Mesenchymal stem cell (in vitro differentiated cells and primary cell): Measurements from ENCODE around the gene OR9A2.
"Not testable (repeated sequence)": the region's sequence is repeated elsewhere in the genome, so short reads cannot be mapped to it uniquely, and the experiment has no call there.

ENCODE experiments used
- DNase-seq: peaks from one replicate; pipeline ENCODE4 v3.0.0-alpha.2; 2013
- H2AFZ ChIP-seq: one replicate; pipeline ENCODE4 v1.6.1; 2013; ENCODE audit warnings: low read depth, mild to moderate bottlenecking, control low read depth, inconsistent platforms, low read length, moderate library complexity
- H2AK5ac ChIP-seq: 2 replicates; pipeline ENCODE4 v1.6.1; 2013; ENCODE audit warnings: low read length, moderate library complexity, mild to moderate bottlenecking, inconsistent platforms; ENCODE audit not compliant: severe bottlenecking
- H2BK120ac ChIP-seq: one replicate; pipeline ENCODE4 v1.6.1; 2013; ENCODE audit warnings: low read depth, mild to moderate bottlenecking, inconsistent platforms, low read length, moderate library complexity
- H2BK12ac ChIP-seq, 2 experiments: one replicate each; pipeline ENCODE4 v1.6.1; 2013; ENCODE audit warnings: inconsistent platforms in 2 of 2, low read length in 2 of 2, mild to moderate bottlenecking in 2 of 2, moderate library complexity in 2 of 2, control low read depth in 1 of 2
- H2BK15ac ChIP-seq: one replicate; pipeline ENCODE4 v1.6.1; 2013; ENCODE audit warnings: mild to moderate bottlenecking, low read depth, inconsistent platforms; ENCODE audit not compliant: poor library complexity, severe bottlenecking
- H2BK5ac ChIP-seq: 2 replicates; pipeline ENCODE4 v1.6.1; 2013; ENCODE audit warnings: low read depth, mild to moderate bottlenecking, low read length, control low read depth, inconsistent platforms; ENCODE audit not compliant: poor library complexity, severe bottlenecking
- H3K14ac ChIP-seq, 2 experiments: one replicate each; pipeline ENCODE4 v1.6.1; 2013; ENCODE audit warnings: inconsistent platforms in 2 of 2, low read length in 2 of 2, control low read depth in 1 of 2, mild to moderate bottlenecking in 1 of 2, moderate library complexity in 1 of 2
- H3K18ac ChIP-seq, 2 experiments: one replicate each; pipeline ENCODE4 v1.6.1; 2013; ENCODE audit warnings: inconsistent platforms in 2 of 2, low read length in 2 of 2, control low read depth in 1 of 2, low read depth in 1 of 2, mild to moderate bottlenecking in 1 of 2
- H3K23ac ChIP-seq, 2 experiments: one replicate each; pipeline ENCODE4 v1.6.1; 2013; ENCODE audit warnings: inconsistent platforms in 2 of 2, low read length in 2 of 2, mild to moderate bottlenecking in 2 of 2, moderate library complexity in 2 of 2, control low read depth in 1 of 2
- H3K27ac ChIP-seq: 2 replicates; pipeline ENCODE4 v1.5.1; 2013; ENCODE audit warnings: mild to moderate bottlenecking, moderate library complexity, low read length, control low read depth, inconsistent platforms; ENCODE audit not compliant: poor library complexity, severe bottlenecking
- H3K27me3 ChIP-seq, 2 experiments: 2 replicates each; pipeline versions ENCODE4 v1.6.1 to v1.7.0; 2013; ENCODE audit warnings: low read length in 2 of 2, mild to moderate bottlenecking in 2 of 2, moderate library complexity in 2 of 2, control low read depth in 1 of 2, inconsistent platforms in 1 of 2; ENCODE audit not compliant: control insufficient read depth in 1 of 2, insufficient read depth in 1 of 2
- H3K36me3 ChIP-seq, 2 experiments: 2 replicates each; pipeline versions ENCODE4 v1.6.1 to v1.7.0; 2013; ENCODE audit warnings: low read length in 2 of 2, control low read depth in 1 of 2, inconsistent platforms in 1 of 2, low read depth in 1 of 2, mild to moderate bottlenecking in 1 of 2; ENCODE audit not compliant: insufficient read depth in 2 of 2, control insufficient read depth in 1 of 2
- H3K4ac ChIP-seq, 2 experiments: one replicate each; pipeline ENCODE4 v1.6.1; 2013; ENCODE audit warnings: inconsistent platforms in 2 of 2, low read length in 2 of 2, mild to moderate bottlenecking in 2 of 2, moderate library complexity in 2 of 2, control low read depth in 1 of 2, low read depth in 1 of 2
- H3K4me1 ChIP-seq: 2 replicates; pipeline ENCODE4 v1.6.1; 2013; ENCODE audit warnings: low read depth, low read length, control low read depth; ENCODE audit not compliant: control insufficient read depth, insufficient read depth
- H3K4me2 ChIP-seq: 2 replicates; pipeline ENCODE4 v1.6.1; 2013; ENCODE audit warnings: low read length, mild to moderate bottlenecking, inconsistent platforms; ENCODE audit not compliant: poor library complexity, severe bottlenecking
- H3K4me3 ChIP-seq, 2 experiments: 2 replicates each; pipeline versions ENCODE4 v1.5.1 to v1.7.0; 2013; ENCODE audit warnings: low read length in 2 of 2, mild to moderate bottlenecking in 2 of 2, control low read depth in 1 of 2, low read depth in 1 of 2; ENCODE audit not compliant: insufficient read depth in 1 of 2
- H3K79me1 ChIP-seq: replicated peaks from 2 replicates; pipeline ENCODE4 v1.6.1; 2013; ENCODE audit warnings: mild to moderate bottlenecking, control low read depth, low read length, inconsistent platforms; ENCODE audit not compliant: poor library complexity, severe bottlenecking
- H3K9ac ChIP-seq: 2 replicates; pipeline ENCODE4 v1.7.0; 2013; ENCODE audit warnings: mild to moderate bottlenecking, low read length, moderate library complexity
- H3K9me3 ChIP-seq: 2 replicates; pipeline ENCODE4 v1.7.0; 2013; ENCODE audit warnings: mild to moderate bottlenecking, low read length; ENCODE audit not compliant: control insufficient read depth
- H4K8ac ChIP-seq: one replicate; pipeline ENCODE4 v1.6.1; 2013; ENCODE audit warnings: inconsistent platforms, mild to moderate bottlenecking, low read length, moderate library complexity
- H4K91ac ChIP-seq: one replicate; pipeline ENCODE4 v1.6.1; 2013; ENCODE audit warnings: mild to moderate bottlenecking, low read length, inconsistent platforms
- WGBS: methylation state at CpG from one replicate; pipeline ENCODE4 v1.1.7; 2013; ENCODE audit warnings: mixed read lengths; 5-methylcytosine and 5-hydroxymethylcytosine counted together

Gene OR9A2

GRCh38 chr7:142992427-142992826, 34.5 kb downstream of the OR9A2 start:
- 46% methylated on average over 2 of the region's 3 CpGs for WGBS
- Histone ChIP-seq H3K4me3 (peak overlapping the region in 1 of 2 experiments; percentile 50), H3K9me3 (no peaks in the 10 kb centered on the region), H3K79me1 (no peaks in the 10 kb centered on the region), H2BK5ac (no peak overlapping the region), H2BK120ac (no peak overlapping the region), H2BK15ac (no peak overlapping the region), H3K4me1 (no peaks in the 10 kb centered on the region), H4K91ac (no peak overlapping the region), H3K4me2 (no peak overlapping the region), H3K27me3 (no peaks in the 10 kb centered on the region), H3K9ac (peak overlapping the region; percentile 34), H2BK12ac (no peak overlapping the region), H2AFZ (no peak overlapping the region), H2AK5ac (no peak overlapping the region), H3K18ac (no peak overlapping the region), H4K8ac (no peak overlapping the region), H3K23ac (no peak overlapping the region), H3K4ac (no peak overlapping the region), H3K27ac (no peak overlapping the region), H3K14ac (no peak overlapping the region), H3K36me3 (no peaks in the 10 kb centered on the region)
- DNase-seq: no peak

- H3K9ac ChIP-seq: no peak overlapping the region
- H3K4me2 ChIP-seq: no peak overlapping the region
- H3K18ac ChIP-seq: no peak overlapping the region
- H3K4ac ChIP-seq: no peak overlapping the region
- H3K79me1 ChIP-seq: no peaks in the 10 kb centered on the region
- no peak overlapping the region for H4K8ac ChIP-seq
- no peak overlapping the region for H3K27ac ChIP-seq
- H3K27me3 ChIP-seq: no peaks in the 10 kb centered on the region
- no peak overlapping the region for H3K14ac ChIP-seq
- no peak overlapping the region for H2AK5ac ChIP-seq
- DNase-seq: no peak
- H2BK15ac ChIP-seq: no peak overlapping the region
- no peak overlapping the region for H3K4me3 ChIP-seq
- H4K91ac ChIP-seq: no peak overlapping the region
- no peak overlapping the region for H2BK12ac ChIP-seq
- H3K36me3 ChIP-seq: no peaks in the 10 kb centered on the region
- no peaks in the 10 kb centered on the region for H3K4me1 ChIP-seq
- WGBS: 70% methylated on average over 1 of the region's 1 CpG
- H2AFZ ChIP-seq: no peak overlapping the region
- H2BK120ac ChIP-seq: no peak overlapping the region
- H3K9me3 ChIP-seq: peaks cover 6% of the 10 kb centered on the region
- H2BK5ac ChIP-seq: no peak overlapping the region
- H3K23ac ChIP-seq: no peak overlapping the region
These were observed 42.6 kb downstream of the OR9A2 start for GRCh38 chr7:142984297-142984696.

GRCh38 chr7:142983825-142984224, 43.1 kb downstream of the OR9A2 start:
- Histone ChIP-seq H2BK12ac (no peak overlapping the region), H2AK5ac (no peak overlapping the region), H3K14ac (no peak overlapping the region), H2BK15ac (no peak overlapping the region), H3K79me1 (no peaks in the 10 kb centered on the region), H3K27me3 (no peaks in the 10 kb centered on the region), H2BK120ac (no peak overlapping the region), H3K18ac (no peak overlapping the region), H3K9me3 (peaks cover 6% of the 10 kb centered on the region), H2AFZ (no peak overlapping the region), H4K91ac (no peak overlapping the region), H2BK5ac (no peak overlapping the region), H3K9ac (no peak overlapping the region), H3K4me1 (no peaks in the 10 kb centered on the region), H3K4ac (no peak overlapping the region), H3K27ac (no peak overlapping the region), H4K8ac (no peak overlapping the region), H3K36me3 (no peaks in the 10 kb centered on the region), H3K4me3 (no peak overlapping the region), H3K4me2 (no peak overlapping the region), H3K23ac (no peak overlapping the region)
- no CpG with 5 or more reads among the region's 1 CpG for WGBS
- DNase-seq: no peak

- H2AFZ ChIP-seq, H3K79me1 ChIP-seq, H3K36me3 ChIP-seq, H3K23ac ChIP-seq, H4K8ac ChIP-seq, H2BK12ac ChIP-seq, H3K4ac ChIP-seq, H2BK5ac ChIP-seq, H3K9me3 ChIP-seq, H2BK15ac ChIP-seq, H3K4me2 ChIP-seq, DNase-seq, H3K9ac ChIP-seq, H2BK120ac ChIP-seq, H3K4me1 ChIP-seq, H3K27ac ChIP-seq, H3K18ac ChIP-seq, H2AK5ac ChIP-seq, H3K14ac ChIP-seq, H4K91ac ChIP-seq, H3K4me3 ChIP-seq, H3K27me3 ChIP-seq: not testable (repeated sequence)
- 76% methylated on average over 3 of the region's 4 CpGs for WGBS
These were observed 48.5 kb downstream of the OR9A2 start for GRCh38 chr7:142978402-142978801.
